Uterus (tissue), 2 donors: ENCODE measurements around the gene P2RY2.

Experiments
- POLR2A ChIP-seq, 2 donors: fragments of 450-650 bp; IDR thresholded peaks; one replicate each; pipeline ENCODE4 v1.6.1; 2016; ENCODE audit warnings: antibody characterized with exemption in 2 of 2, mild to moderate bottlenecking in 1 of 2, moderate library complexity in 1 of 2
- TF ChIP-seq, protein P1 (sequence below), 4 experiments: fragments of 200-600 bp in 2 of 4; fragments of 450-650 bp in 2 of 4; sonication (generic) in 2 of 4; IDR thresholded peaks; one replicate each; pipeline ENCODE4 v1.5.1; 2016 to 2019; ENCODE audit warnings: antibody characterized with exemption in 4 of 4, mild to moderate bottlenecking in 2 of 4, moderate library complexity in 1 of 4

DNA sequence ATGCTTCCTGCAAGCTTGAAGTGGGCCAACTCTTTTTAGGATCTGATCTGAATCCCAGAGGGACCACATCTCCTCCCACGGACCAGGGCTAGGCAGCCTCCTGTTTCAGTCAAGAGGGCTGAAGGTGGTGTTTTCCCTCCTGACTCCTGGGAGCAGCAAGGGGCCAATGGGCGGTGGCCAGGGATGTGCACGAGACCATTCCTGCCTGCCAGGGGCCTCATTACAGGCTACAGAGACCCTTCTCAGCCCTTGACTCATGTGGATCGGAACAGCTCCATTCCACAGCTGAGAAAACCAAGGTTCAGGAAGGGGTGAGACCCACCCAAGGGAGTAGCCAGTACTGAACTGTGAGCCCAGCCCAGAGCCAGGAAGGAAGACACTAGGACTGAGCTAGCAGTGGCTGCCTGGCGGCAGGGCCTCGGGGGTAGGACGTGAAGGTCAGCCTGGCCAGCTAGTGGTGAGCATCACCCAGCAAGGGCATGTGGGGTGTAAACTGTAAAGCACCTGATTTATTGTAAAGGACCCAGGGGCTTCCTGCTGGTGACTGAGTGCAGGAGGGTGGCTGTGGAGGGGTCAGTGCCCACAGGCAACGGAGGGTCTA lies 50.7 kb downstream of the P2RY2 start:
- TF ChIP-seq, protein P1, sequence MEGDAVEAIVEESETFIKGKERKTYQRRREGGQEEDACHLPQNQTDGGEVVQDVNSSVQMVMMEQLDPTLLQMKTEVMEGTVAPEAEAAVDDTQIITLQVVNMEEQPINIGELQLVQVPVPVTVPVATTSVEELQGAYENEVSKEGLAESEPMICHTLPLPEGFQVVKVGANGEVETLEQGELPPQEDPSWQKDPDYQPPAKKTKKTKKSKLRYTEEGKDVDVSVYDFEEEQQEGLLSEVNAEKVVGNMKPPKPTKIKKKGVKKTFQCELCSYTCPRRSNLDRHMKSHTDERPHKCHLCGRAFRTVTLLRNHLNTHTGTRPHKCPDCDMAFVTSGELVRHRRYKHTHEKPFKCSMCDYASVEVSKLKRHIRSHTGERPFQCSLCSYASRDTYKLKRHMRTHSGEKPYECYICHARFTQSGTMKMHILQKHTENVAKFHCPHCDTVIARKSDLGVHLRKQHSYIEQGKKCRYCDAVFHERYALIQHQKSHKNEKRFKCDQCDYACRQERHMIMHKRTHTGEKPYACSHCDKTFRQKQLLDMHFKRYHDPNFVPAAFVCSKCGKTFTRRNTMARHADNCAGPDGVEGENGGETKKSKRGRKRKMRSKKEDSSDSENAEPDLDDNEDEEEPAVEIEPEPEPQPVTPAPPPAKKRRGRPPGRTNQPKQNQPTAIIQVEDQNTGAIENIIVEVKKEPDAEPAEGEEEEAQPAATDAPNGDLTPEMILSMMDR (IDR thresholded peaks at IDR 0.05): no peak
- no peak for TF ChIP-seq POLR2A (IDR thresholded peaks at IDR 0.05)
